Transverse colon (tissue), 4 donors: Measurements from ENCODE around the gene USP37.

Source experiments
- CTCF ChIP-seq, 5 experiments: fragments of 200-600 bp in 3 of 5; fragments of 450-650 bp in 2 of 5; sonication (generic) in 3 of 5; IDR thresholded peaks; 1 replicate in 2 of 5; 2 replicates in 3 of 5; pipeline ENCODE4 v1.5.1; 2016 to 2017; ENCODE audit warnings: antibody characterized with exemption in 5 of 5, inconsistent platforms in 3 of 5, mild to moderate bottlenecking in 2 of 5, moderate library complexity in 1 of 5
- EP300 ChIP-seq: sonication (generic); formaldehyde crosslinking; IDR thresholded peaks from one replicate; pipeline ENCODE4 v1.6.1; 2017; ENCODE audit warnings: antibody characterized with exemption, low read depth
- POLR2A ChIP-seq: fragments of 450-650 bp; IDR thresholded peaks from one replicate; pipeline ENCODE4 v1.6.1; 2016; ENCODE audit warnings: antibody characterized with exemption, mild to moderate bottlenecking, moderate library complexity
- POLR2AphosphoS5 ChIP-seq, 3 donors: sonication (generic); formaldehyde crosslinking; IDR thresholded peaks; one replicate each; pipeline ENCODE4 v1.6.1; 2016; ENCODE audit warnings: antibody characterized with exemption in 3 of 3

GRCh38 chr2:218474527-218474926, 93.6 kb downstream of the USP37 start:
- no peak for TF ChIP-seq POLR2AphosphoS5 (IDR thresholded peaks at IDR 0.05)
- no peak for TF ChIP-seq CTCF (IDR thresholded peaks at IDR 0.05)
- TF ChIP-seq POLR2A, result no peak
- TF ChIP-seq EP300, result no peak
